HG03521 (cell line): Measurements from ENCODE around the gene MBTPS1.
"Not testable (repeated sequence)": the region's sequence is repeated elsewhere in the genome, so short reads cannot be mapped to it uniquely, and the experiment has no call there.

ENCODE experiments used
- ATAC-seq: cut with Tn5 transposase; IDR thresholded peaks from one replicate; pipeline ENCODE4 v1.9.1; 2021; ENCODE audit warnings: mild to moderate bottlenecking, moderate library complexity; ENCODE audit not compliant: unreplicated experiment

MBTPS1 gene

DNA sequence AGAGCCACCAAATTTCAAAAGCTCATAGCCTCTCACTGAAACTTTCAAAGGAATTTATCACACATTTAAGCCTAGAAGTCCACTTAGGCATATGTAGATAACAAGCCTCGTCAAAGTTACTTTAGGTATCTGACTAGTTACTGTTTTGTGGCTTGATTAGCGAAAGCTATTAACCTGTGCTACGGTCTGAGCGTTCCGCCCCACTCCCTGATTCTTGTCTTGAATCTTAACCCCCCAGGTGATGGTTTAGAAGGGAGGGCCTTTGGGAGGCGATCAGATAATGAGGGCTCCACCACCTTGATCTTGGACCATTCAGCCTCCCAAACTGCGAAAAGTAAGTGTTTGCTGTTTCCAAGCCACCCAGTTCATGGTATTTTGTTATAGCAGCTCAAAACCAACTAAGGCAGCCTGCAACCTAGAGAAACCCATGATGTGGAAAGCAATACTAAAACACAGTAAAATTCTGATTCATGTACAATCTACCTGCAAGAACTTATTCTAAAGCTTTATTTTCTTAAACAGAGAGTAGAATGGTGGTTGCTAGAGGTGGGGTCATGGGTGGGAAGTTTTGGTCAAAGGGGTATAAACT is 21.1 kb upstream of the MBTPS1 start:
- no peak for ATAC-seq

GRCh38 chr16:84137287-84137686 is 20.5 kb upstream of the MBTPS1 start:
- ATAC-seq, result no peak

DNA sequence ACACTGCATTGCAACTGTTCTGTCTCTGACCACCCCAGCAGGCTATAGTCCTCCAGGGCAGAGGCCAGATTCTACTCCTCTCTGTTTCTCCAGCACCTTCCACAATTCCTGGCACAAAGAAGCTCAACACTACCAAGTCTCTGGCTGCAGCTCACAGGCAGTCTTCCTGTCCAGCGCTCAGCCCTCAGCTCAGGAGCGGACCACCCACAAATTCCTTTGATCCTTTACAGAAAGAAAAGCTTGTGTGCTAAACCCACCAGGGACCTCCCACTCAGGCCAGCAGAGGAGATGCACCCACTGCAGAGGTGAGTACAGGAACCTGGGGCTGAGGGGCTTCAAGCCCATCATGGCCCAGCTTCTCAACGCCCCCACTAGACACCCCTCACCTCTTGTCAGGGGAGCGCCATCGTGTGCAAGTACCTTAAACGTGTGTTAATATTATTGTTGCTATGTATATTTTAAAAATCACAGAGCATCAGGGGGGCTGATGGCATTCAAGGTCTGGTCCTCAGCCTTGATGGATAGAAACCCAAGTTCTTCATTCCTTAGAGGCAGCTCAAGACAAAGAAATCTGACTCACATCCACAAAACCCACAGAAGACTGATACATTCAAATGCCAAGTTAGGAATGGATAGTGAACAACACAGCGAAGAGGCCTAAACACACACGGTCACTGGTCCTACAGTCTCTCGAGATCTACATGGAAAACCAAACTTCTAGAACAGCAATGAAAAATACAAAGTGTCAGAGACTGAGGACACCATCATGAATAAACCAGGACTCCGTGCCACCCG is 19.8 kb upstream of the MBTPS1 start:
- no peak for ATAC-seq

- ATAC-seq, result no peak
Measured at GRCh38 chr16:84132527-84133285, 16.0 kb upstream of the MBTPS1 start.

- ATAC-seq, result no peak
Measured at GRCh38 chr16:84131117-84131516, 14.4 kb upstream of the MBTPS1 start.

DNA sequence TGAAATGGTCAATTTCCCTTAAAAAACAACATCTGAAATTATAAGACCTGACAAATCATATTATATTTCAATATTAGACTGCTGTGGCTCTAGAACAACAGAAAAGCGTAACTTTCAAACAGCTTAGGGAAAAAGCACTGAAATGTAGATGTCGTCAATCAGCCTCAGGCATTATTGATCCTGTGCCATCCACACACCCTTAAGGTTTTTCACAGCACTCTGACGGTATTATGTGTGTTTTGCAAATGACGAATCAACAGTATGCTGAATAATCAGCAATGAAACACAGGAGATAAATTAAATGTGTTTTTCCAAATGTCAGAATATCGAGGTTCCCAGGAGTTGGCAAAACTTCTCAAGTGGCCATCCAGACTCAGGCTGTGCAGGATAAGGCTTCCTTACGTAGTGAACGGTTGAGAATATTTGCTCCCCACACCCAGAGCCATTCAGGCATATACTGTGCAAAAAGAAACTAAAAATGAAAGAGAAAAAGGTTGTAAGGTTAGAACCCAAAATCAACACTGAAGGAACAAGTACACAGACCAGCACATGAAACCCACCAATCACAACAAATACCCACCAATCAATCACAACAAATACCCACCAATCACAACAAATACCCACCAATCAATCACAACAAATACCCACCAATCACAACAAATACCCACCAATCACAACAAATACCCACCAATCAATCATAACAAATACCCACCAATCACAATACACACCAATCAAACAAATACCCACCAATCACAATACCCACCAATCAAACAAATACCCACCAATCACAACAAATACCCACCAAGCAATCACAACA is 7.7 kb upstream of the MBTPS1 start:
- no peak for ATAC-seq

DNA sequence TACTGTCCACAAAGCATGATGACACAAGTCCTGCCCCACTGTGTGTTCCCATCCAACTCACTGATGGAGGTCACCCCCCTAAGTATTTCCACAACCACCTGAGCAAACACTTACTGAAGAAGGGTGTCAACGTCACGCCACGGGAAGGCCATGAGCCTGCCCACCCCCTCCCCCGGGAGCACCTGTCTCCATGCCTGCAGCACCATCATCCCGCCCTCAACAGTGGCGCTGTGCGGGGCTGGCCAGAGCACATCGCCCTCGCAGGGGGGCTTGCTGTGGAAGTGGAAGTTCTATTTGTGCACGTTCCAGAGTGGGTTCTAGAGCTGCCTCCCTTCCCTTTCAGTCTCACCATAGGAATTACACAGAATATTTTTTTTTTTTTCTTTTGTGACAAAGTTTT is 4.3 kb upstream of the MBTPS1 start:
- ATAC-seq, result no peak

GRCh38 chr16:84120023-84120422 is 3.3 kb upstream of the MBTPS1 start:
- no peak for ATAC-seq

DNA sequence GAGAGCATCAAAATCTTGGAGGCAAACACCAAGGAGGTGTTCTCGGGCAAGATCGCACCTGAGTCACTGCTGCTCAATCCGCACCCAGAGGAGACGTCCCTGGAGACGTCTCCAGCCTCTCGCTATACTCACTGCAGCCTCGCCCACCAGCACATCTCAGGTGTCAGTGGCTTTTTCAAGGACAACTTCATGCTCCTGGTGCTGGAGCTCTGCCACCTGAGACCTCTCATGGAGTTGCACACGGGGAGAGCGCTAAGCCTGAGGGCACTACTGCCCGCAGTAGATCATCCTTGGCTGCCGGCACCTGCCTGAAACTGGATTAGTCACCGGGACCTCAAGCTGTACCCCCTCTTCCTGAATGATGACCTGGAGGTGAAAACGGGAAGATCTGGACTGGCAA is 2.6 kb upstream of the MBTPS1 start:
- ATAC-seq, result no peak

- not testable (repeated sequence) for ATAC-seq
Measured at GRCh38 chr16:84118315-84118714, 1.6 kb upstream of the MBTPS1 start.

- no peak for ATAC-seq
Measured at GRCh38 chr16:84117494-84117843, 727 bp upstream of the MBTPS1 start.

DNA sequence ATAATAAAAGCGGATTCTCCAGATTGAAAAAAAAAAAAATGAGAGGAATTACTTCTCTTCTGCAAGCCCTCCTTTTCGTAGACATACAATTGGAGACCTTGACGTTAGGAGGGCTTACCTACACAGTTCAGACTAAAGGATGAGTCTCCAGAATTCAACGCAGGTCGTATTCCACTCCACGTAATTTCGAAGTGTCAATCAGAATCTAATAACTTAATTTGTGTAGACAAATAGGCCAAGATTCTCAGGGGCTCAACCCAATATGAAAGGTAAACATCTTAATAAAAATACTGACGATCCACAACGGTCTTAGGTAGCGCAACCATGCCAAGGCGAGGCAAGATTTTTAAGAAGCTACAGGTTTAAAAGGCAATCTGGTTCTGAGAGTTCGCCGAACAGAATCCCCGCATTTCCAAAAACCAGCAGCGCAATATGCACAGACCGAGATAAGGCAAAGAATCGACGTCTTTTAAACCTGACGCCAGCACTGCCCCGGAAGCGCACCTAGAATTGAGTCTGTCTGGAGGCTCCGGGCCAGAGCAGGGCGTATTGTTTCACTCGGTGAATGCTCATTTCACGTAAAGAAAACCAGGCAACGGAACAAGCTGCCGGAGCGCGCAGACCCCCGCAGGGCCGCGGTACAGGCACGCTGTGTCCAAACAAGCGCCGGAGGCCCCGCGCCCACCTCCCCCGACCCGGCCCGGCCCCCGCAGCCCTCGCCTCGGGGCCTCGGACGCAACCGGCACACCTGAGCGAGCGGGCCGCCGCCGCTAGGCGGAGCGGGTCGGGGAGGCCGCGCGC is 623 bp downstream of the MBTPS1 start:
- peak; percentile 24 for ATAC-seq

DNA sequence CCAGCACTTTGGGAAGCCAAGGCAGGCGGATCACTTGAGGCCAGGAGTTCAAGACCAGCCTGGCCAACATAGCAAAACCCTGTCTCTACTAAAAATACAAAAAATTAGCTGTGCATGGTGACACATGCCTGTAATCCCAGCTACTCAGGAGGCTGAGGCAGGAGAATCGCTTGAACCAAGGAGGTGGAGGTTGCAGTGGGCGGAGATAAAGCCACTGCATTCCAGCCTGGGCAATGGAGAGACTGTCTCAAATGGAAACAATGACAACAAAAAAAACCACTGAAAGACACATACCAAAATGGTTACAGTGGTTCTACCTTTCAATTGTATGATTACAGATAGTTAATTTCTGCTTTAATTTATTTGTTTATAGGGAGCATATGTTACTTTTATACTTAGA is 4.8 kb downstream of the MBTPS1 start:
- ATAC-seq, result not testable (repeated sequence)

GRCh38 chr16:84111525-84111924 is 5.2 kb downstream of the MBTPS1 start:
- ATAC-seq, result no peak

- no peak for ATAC-seq
Measured at GRCh38 chr16:84110527-84110926, 6.2 kb downstream of the MBTPS1 start.

- ATAC-seq, result no peak
Measured at GRCh38 chr16:84109598-84110335, 7.0 kb downstream of the MBTPS1 start.

GRCh38 chr16:84107921-84108320 is 8.8 kb downstream of the MBTPS1 start:
- no peak for ATAC-seq

GRCh38 chr16:84105948-84106740 is 10.6 kb downstream of the MBTPS1 start:
- no peak for ATAC-seq

GRCh38 chr16:84105301-84105815 is 11.4 kb downstream of the MBTPS1 start:
- no peak for ATAC-seq
